H9 (cell line): Measurements from ENCODE around the gene ARHGEF2. TPM values are rescaled to one million over a fixed set of nuclear protein-coding genes. Genes with fewer than 3 reads are reported as not detected.

Experiments
- DNase-seq: peaks from one replicate; pipeline ENCODE4 v3.0.0-alpha.2; 2017
- H2AFZ ChIP-seq: one replicate; pipeline ENCODE4 v1.6.1; 2013; ENCODE audit warnings: mild to moderate bottlenecking, low read length, control low read depth, moderate library complexity
- H2AK5ac ChIP-seq: 2 replicates; pipeline ENCODE4 v1.6.1; 2013; ENCODE audit warnings: low read length, control low read depth, mixed read lengths; ENCODE audit not compliant: insufficient read length
- H2BK120ac ChIP-seq: one replicate; pipeline ENCODE4 v1.6.1; 2013; ENCODE audit warnings: low read depth, mild to moderate bottlenecking, low read length, control low read depth, inconsistent platforms; ENCODE audit not compliant: poor library complexity, severe bottlenecking
- H2BK12ac ChIP-seq: 2 replicates; pipeline ENCODE4 v1.6.1; 2013; ENCODE audit warnings: low read length, control low read depth, mixed read lengths, low read depth; ENCODE audit not compliant: insufficient read length
- H2BK15ac ChIP-seq: 2 replicates; pipeline ENCODE4 v1.6.1; 2013; ENCODE audit warnings: low read depth, low read length, control low read depth
- H2BK20ac ChIP-seq: one replicate; pipeline ENCODE4 v1.6.1; 2013; ENCODE audit warnings: low read depth, mild to moderate bottlenecking, low read length, control low read depth, inconsistent platforms; ENCODE audit not compliant: poor library complexity, severe bottlenecking
- H2BK5ac ChIP-seq: 2 replicates; pipeline ENCODE4 v1.6.1; 2013; ENCODE audit warnings: low read length, control low read depth, mixed read lengths; ENCODE audit not compliant: insufficient read length
- H3K14ac ChIP-seq: 2 replicates; pipeline ENCODE4 v1.6.1; 2013; ENCODE audit warnings: low read length, control low read depth; ENCODE audit not compliant: insufficient read depth
- H3K18ac ChIP-seq: 2 replicates; pipeline ENCODE4 v1.6.1; 2013; ENCODE audit warnings: low read depth, mild to moderate bottlenecking, mixed read lengths, low read length, control low read depth; ENCODE audit not compliant: insufficient read length
- H3K23ac ChIP-seq: 2 replicates; pipeline ENCODE4 v1.6.1; 2013; ENCODE audit warnings: low read length, control low read depth, mixed read lengths, low read depth; ENCODE audit not compliant: insufficient read length
- H3K23me2 ChIP-seq: 2 replicates; pipeline ENCODE4 v1.6.1; 2013; ENCODE audit warnings: low read depth, mild to moderate bottlenecking, mixed read lengths, low read length, control low read depth; ENCODE audit not compliant: insufficient read length, poor library complexity, severe bottlenecking
- H3K27ac ChIP-seq: 2 replicates; pipeline ENCODE4 v1.5.1; 2013; ENCODE audit warnings: low read length, control low read depth, mixed read lengths, low read depth; ENCODE audit not compliant: insufficient read length
- H3K27me3 ChIP-seq: 2 replicates; pipeline ENCODE4 v1.6.1; 2013; ENCODE audit warnings: low read length, control low read depth, inconsistent platforms; ENCODE audit not compliant: insufficient read depth
- H3K4ac ChIP-seq: 2 replicates; pipeline ENCODE4 v1.6.1; 2013; ENCODE audit warnings: low read depth, mild to moderate bottlenecking, control low read depth, inconsistent platforms, low read length, moderate library complexity
- H3K4me1 ChIP-seq: 2 replicates; pipeline ENCODE4 v1.6.1; 2013; ENCODE audit warnings: low read length, control low read depth, inconsistent platforms; ENCODE audit not compliant: insufficient read depth
- H3K4me2 ChIP-seq: 2 replicates; pipeline ENCODE4 v1.6.1; 2013; ENCODE audit warnings: low read length, control low read depth, mixed read lengths; ENCODE audit not compliant: insufficient read length, insufficient read depth
- H3K56ac ChIP-seq: 2 replicates; pipeline ENCODE4 v1.6.1; 2013; ENCODE audit warnings: low read depth, mild to moderate bottlenecking, mixed read lengths, low read length, control low read depth; ENCODE audit not compliant: insufficient read length
- H3K79me1 ChIP-seq: 2 replicates; pipeline ENCODE4 v1.6.1; 2013; ENCODE audit warnings: low read depth, mild to moderate bottlenecking, moderate library complexity, low read length, control low read depth, inconsistent platforms; ENCODE audit not compliant: insufficient read depth, poor library complexity, severe bottlenecking
- H3K79me2 ChIP-seq: 2 replicates; pipeline ENCODE4 v1.6.1; 2013; ENCODE audit warnings: low read length, control low read depth, inconsistent platforms; ENCODE audit not compliant: insufficient read depth
- H3K9ac ChIP-seq: 2 replicates; pipeline ENCODE4 v1.6.1; 2013; ENCODE audit warnings: low read length, control low read depth, mixed read lengths; ENCODE audit not compliant: insufficient read length; ENCODE audit errors: extremely low read depth
- H3K9me3 ChIP-seq: one replicate; pipeline ENCODE4 v1.6.1; 2013; ENCODE audit warnings: low read depth, low read length, inconsistent platforms; ENCODE audit not compliant: control insufficient read depth
- H3T11ph ChIP-seq: one replicate; pipeline ENCODE4 v1.6.1; 2013; ENCODE audit warnings: mild to moderate bottlenecking, low read length, control low read depth, inconsistent platforms
- H4K20me1 ChIP-seq: one replicate; pipeline ENCODE4 v1.6.1; 2013; ENCODE audit not compliant: control insufficient read depth, insufficient read length, insufficient read depth
- H4K5ac ChIP-seq: 2 replicates; pipeline ENCODE4 v1.6.1; 2013; ENCODE audit warnings: low read depth, mild to moderate bottlenecking, mixed read lengths, low read length, control low read depth; ENCODE audit not compliant: insufficient read length
- H4K8ac ChIP-seq: replicated peaks from 2 replicates; pipeline ENCODE4 v1.6.1; 2013; ENCODE audit warnings: low read length, control low read depth, mixed read lengths, low read depth; ENCODE audit not compliant: insufficient read length
- H4K91ac ChIP-seq: 2 replicates; pipeline ENCODE4 v1.6.1; 2013; ENCODE audit warnings: low read depth, mild to moderate bottlenecking, moderate library complexity, mixed read lengths, low read length, control low read depth; ENCODE audit not compliant: insufficient read length
- H3K27ac Mint-ChIP-seq, 3 experiments: 2 replicates in 2 of 3; 3 replicates in 1 of 3; pipeline ENCODE4 v1.8.0; 2020 to 2021; ENCODE audit warnings: mixed read lengths in 3 of 3, mild to moderate bottlenecking in 1 of 3, moderate library complexity in 1 of 3
- H3K27me3 Mint-ChIP-seq: 2 replicates; pipeline ENCODE4 v1.8.0; 2021; ENCODE audit warnings: low read depth, mild to moderate bottlenecking, moderate library complexity, mixed read lengths
- H3K36me3 Mint-ChIP-seq, 3 experiments: 2 replicates in 2 of 3; 3 replicates in 1 of 3; pipeline ENCODE4 v1.8.0; 2020 to 2021; ENCODE audit warnings: low read depth in 3 of 3, mixed read lengths in 3 of 3; ENCODE audit not compliant: insufficient read depth in 1 of 3
- H3K4me1 Mint-ChIP-seq, 2 experiments: 2 replicates each; pipeline ENCODE4 v1.8.0; 2020; ENCODE audit warnings: mixed read lengths in 2 of 2
- H3K4me3 Mint-ChIP-seq, 2 experiments: 2 replicates in 1 of 2; 3 replicates in 1 of 2; pipeline ENCODE4 v1.8.0; 2020 to 2021; ENCODE audit warnings: mild to moderate bottlenecking in 2 of 2, mixed read lengths in 2 of 2, moderate library complexity in 1 of 2
- H3K9me3 Mint-ChIP-seq, 2 experiments: 2 replicates in 1 of 2; 3 replicates in 1 of 2; pipeline ENCODE4 v1.8.0; 2020; ENCODE audit warnings: mild to moderate bottlenecking in 2 of 2, mixed read lengths in 2 of 2, moderate library complexity in 1 of 2
- WGBS: extraction: QIAGEN DNeasy Blood & Tissue Kit; methylation state at CpG from one replicate; pipeline ENCODE4 v1.1.7; 2013; ENCODE audit warnings: missing lambda C conversion rate, low lambda C conversion rate, mixed read lengths; ENCODE audit not compliant: insufficient read length; ENCODE audit errors: extremely low coverage; 5-methylcytosine and 5-hydroxymethylcytosine counted together
- total RNA-seq: library from RNA; stranded (reverse); gene quantifications from 2 replicates; pipeline ENCODE4 v1.2.1, GENCODE V29; 2021
- TF ChIP-seq, protein P1 (sequence below): fragments of 200-600 bp; sonication (generic); conservative IDR thresholded peaks from 3 replicates; pipeline ENCODE4 v1.8.0; 2021; ENCODE audit warnings: antibody characterized with exemption, mild to moderate bottlenecking

Gene ARHGEF2
- total RNA-seq, 1 experiment from 2014 or later, result 111 TPM

DNA sequence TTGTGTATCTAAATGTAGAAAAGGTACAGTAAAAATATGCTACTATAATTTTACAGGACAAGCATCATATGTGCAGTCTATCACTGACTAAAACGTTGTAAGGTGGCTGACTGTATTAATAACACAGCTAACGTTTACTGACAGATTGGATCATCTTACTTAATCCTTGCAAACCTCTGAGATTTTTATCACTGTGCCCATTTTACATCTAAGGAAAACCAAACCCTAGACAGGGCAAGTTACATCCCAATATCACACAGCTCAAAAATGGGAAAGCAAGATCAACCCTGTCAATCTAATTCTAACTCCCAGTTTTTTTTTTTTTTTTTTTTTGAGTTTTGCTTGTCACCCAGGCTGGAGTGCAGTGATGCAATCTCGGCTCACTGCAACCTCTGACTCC is 59.7 kb downstream of the ARHGEF2 start:
- TF ChIP-seq, protein P1, sequence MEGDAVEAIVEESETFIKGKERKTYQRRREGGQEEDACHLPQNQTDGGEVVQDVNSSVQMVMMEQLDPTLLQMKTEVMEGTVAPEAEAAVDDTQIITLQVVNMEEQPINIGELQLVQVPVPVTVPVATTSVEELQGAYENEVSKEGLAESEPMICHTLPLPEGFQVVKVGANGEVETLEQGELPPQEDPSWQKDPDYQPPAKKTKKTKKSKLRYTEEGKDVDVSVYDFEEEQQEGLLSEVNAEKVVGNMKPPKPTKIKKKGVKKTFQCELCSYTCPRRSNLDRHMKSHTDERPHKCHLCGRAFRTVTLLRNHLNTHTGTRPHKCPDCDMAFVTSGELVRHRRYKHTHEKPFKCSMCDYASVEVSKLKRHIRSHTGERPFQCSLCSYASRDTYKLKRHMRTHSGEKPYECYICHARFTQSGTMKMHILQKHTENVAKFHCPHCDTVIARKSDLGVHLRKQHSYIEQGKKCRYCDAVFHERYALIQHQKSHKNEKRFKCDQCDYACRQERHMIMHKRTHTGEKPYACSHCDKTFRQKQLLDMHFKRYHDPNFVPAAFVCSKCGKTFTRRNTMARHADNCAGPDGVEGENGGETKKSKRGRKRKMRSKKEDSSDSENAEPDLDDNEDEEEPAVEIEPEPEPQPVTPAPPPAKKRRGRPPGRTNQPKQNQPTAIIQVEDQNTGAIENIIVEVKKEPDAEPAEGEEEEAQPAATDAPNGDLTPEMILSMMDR, result no peak
- H3K4me2 ChIP-seq, result no peak overlapping the region
- H3K23me2 ChIP-seq, result no peaks in the 10 kb centered on the region
- H2AFZ ChIP-seq, result no peak overlapping the region
- no peaks in the 10 kb centered on the region; the same call in 1 of the 2 replicates for H3K27me3 ChIP-seq
- H4K20me1 ChIP-seq, result no peaks in the 10 kb centered on the region
- no peak overlapping the region for H4K5ac ChIP-seq
- no peak overlapping the region for H4K91ac ChIP-seq
- no CpG with 5 or more reads among the region's 3 CpGs for WGBS
- no peak overlapping the region for H3K9ac ChIP-seq
- no peak overlapping the region for H3K4ac ChIP-seq
- Mint-ChIP-seq H3K27me3 (no peaks in the 10 kb centered on the region), H3K4me1 (no peaks in the 10 kb centered on the region), H3K27ac (no peak overlapping the region), H3K4me3 (no peak overlapping the region), H3K9me3 (no peaks in the 10 kb centered on the region), H3K36me3 (peaks cover 60 to 93% (median 90%) of the 10 kb centered on the region in 3 experiments)
- H3K27ac ChIP-seq, result no peak overlapping the region
- no peak overlapping the region for H2AK5ac ChIP-seq
- no peaks in the 10 kb centered on the region for H3K79me2 ChIP-seq
- no peak overlapping the region for H3K18ac ChIP-seq
- H2BK20ac ChIP-seq, result no peak overlapping the region
- H3K14ac ChIP-seq, result no peak overlapping the region
- no peak overlapping the region for H3T11ph ChIP-seq
- H3K79me1 ChIP-seq, result no peaks in the 10 kb centered on the region
- H3K23ac ChIP-seq, result no peak overlapping the region
- no peak for DNase-seq
- H3K4me1 ChIP-seq, result no peaks in the 10 kb centered on the region
- H2BK12ac ChIP-seq, result no peak overlapping the region
- H2BK5ac ChIP-seq, result no peak overlapping the region
- no peak overlapping the region for H2BK15ac ChIP-seq
- no peaks in the 10 kb centered on the region for H3K9me3 ChIP-seq
- no peak overlapping the region for H2BK120ac ChIP-seq
- no peak overlapping the region for H4K8ac ChIP-seq
- no peak overlapping the region for H3K56ac ChIP-seq
